Activated T-cell treated with anti-CD3 and anti-CD28 coated beads for 48 hours (primary cell): Measurements from ENCODE around the gene WDR12.
A peak's percentile ranks its signal among the peaks of the same experiment; 100 is the strongest.
"Not testable (repeated sequence)": the region's sequence is repeated elsewhere in the genome, so short reads cannot be mapped to it uniquely, and the experiment has no call there.

Experiments
- DNase-seq: peaks from one replicate; pipeline ENCODE4 v3.0.0-alpha.2; 2020; ENCODE audit warnings: low read depth

Gene WDR12

GRCh38 chr2:202911512-202912341 is at the start of gene WDR12, which contains the start of gene CARF:
Gene WDR12, minus strand, starts transcription at chr2:202911673. Its CDS starts 197 bp downstream, at chr2:202911476.
Gene CARF, plus strand, starts transcription at chr2:202912275. Its CDS starts 29,628 bp downstream, at chr2:202941903.
- peak; percentile 85 for DNase-seq

- no peak for DNase-seq
These were observed 49.1 kb upstream of the WDR12 start for GRCh38 chr2:202960524-202960923.

- DNase-seq = no peak
These were observed 39.1 kb upstream of the WDR12 start for GRCh38 chr2:202950592-202950991.

- DNase-seq = not testable (repeated sequence)
These were observed 37.9 kb upstream of the WDR12 start for GRCh38 chr2:202949333-202949732.

- no peak for DNase-seq
These were observed 34.0 kb upstream of the WDR12 start for GRCh38 chr2:202945497-202945896.

GRCh38 chr2:202944816-202945215 is 33.3 kb upstream of the WDR12 start:
- no peak for DNase-seq

GRCh38 chr2:202944408-202944807 is 32.9 kb upstream of the WDR12 start:
- DNase-seq = no peak

GRCh38 chr2:202941771-202942170 is 30.3 kb upstream of the WDR12 start:
- DNase-seq = no peak

GRCh38 chr2:202938960-202939359 is 27.5 kb upstream of the WDR12 start:
- DNase-seq = no peak

GRCh38 chr2:202934456-202934855 is 23.0 kb upstream of the WDR12 start:
- DNase-seq = no peak

- no peak for DNase-seq
These were observed 22.5 kb upstream of the WDR12 start for GRCh38 chr2:202933958-202934357.

- no peak for DNase-seq
These were observed 21.7 kb upstream of the WDR12 start for GRCh38 chr2:202933139-202933510.

GRCh38 chr2:202932425-202933138 is 21.1 kb upstream of the WDR12 start:
- DNase-seq = no peak

GRCh38 chr2:202918860-202919259 is 7.4 kb upstream of the WDR12 start:
- DNase-seq = no peak

GRCh38 chr2:202912342-202913201 is 1.1 kb upstream of the WDR12 start:
- peak; percentile 9 for DNase-seq

- DNase-seq = no peak
These were observed 316 bp downstream of the WDR12 start for GRCh38 chr2:202911203-202911511.

GRCh38 chr2:202910698-202911097 is 775 bp downstream of the WDR12 start:
- no peak for DNase-seq

- not testable (repeated sequence) for DNase-seq
These were observed 1.2 kb downstream of the WDR12 start for GRCh38 chr2:202910250-202910649.

GRCh38 chr2:202909394-202910192 is 1.9 kb downstream of the WDR12 start:
- DNase-seq = no peak

- no peak for DNase-seq
These were observed 3.3 kb downstream of the WDR12 start for GRCh38 chr2:202908186-202908585.

- DNase-seq = not testable (repeated sequence)
These were observed 6.0 kb downstream of the WDR12 start for GRCh38 chr2:202905507-202905906.

- no peak for DNase-seq
These were observed 26.3 kb downstream of the WDR12 start for GRCh38 chr2:202885190-202885589.
